HEK293T (cell line): ENCODE data around the gene GGA1.

Source experiments
- NFRKB ChIP-seq: fragments of 450-650 bp; IDR thresholded peaks from 2 replicates; pipeline ENCODE4 v1.6.1; 2016; ENCODE audit warnings: mild to moderate bottlenecking, moderate library complexity
- TF ChIP-seq, protein P1 (sequence below): fragments of 450-650 bp; IDR thresholded peaks from 2 replicates; pipeline ENCODE4 v1.6.1; 2016

DNA sequence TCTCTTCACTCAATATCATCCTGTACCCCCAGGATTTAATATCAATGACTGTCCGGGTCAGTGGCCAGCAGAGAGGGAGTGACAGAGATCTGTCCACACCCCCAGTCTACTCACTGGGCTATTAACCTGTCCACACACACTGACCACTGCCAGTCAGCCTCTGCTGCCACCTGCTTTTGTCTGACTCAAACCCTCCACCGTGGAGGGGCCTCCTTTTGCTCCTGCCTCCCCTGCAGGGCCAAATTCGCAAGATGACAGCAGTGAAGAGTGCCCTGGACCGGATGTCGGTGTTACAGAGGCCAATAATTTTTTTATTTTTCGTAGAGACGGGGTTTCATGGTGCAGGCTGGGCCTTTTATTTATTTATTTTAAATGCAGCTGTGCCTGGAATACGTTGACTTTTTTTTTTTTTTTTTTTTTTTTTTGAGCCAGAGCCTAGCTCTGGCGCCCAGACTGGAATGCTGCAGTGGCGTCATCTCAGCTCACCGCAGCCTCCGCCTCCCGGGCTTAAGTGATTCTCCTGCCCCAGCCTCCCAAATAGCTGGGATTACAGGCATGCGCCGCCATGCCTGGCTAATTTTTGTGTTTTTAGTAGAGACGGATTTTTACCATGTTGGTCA is 55.0 kb downstream of the GGA1 start:
- TF ChIP-seq NFRKB: no peak
- TF ChIP-seq, protein P1, sequence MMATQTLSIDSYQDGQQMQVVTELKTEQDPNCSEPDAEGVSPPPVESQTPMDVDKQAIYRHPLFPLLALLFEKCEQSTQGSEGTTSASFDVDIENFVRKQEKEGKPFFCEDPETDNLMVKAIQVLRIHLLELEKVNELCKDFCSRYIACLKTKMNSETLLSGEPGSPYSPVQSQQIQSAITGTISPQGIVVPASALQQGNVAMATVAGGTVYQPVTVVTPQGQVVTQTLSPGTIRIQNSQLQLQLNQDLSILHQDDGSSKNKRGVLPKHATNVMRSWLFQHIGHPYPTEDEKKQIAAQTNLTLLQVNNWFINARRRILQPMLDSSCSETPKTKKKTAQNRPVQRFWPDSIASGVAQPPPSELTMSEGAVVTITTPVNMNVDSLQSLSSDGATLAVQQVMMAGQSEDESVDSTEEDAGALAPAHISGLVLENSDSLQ: no peak
